ENCODE results near the gene DPEP1. TPM values are rescaled to one million over a fixed set of nuclear protein-coding genes. Genes with fewer than 3 reads are reported as not detected.

DPEP1 gene
- total RNA-seq, 1 donor from 2014 or later = not detected

GRCh38 chr16:89615596-89616090 is 2.2 kb downstream of the DPEP1 start:
- no peaks in the 10 kb centered on the region for H3K9me3 Mint-ChIP-seq (ENCODE audit: unreplicated experiment)
- peak; percentile 77 for TF ChIP-seq CTCF (IDR thresholded peaks at IDR 0.05)
- no peaks in the 10 kb centered on the region for H3K36me3 Mint-ChIP-seq (ENCODE audit: unreplicated experiment)
- H3K27ac Mint-ChIP-seq (ENCODE audit: unreplicated experiment) = no peak overlapping the region
- H3K4me1 Mint-ChIP-seq (ENCODE audit: unreplicated experiment) = peaks cover 6% of the 10 kb centered on the region
- no peak overlapping the region for H3K4me3 Mint-ChIP-seq (ENCODE audit: unreplicated experiment)
- no peak for DNase-seq (ENCODE audit: extremely low spot score, unreplicated experiment)
- H3K27me3 Mint-ChIP-seq (ENCODE audit: unreplicated experiment) = no peaks in the 10 kb centered on the region

GRCh38 chr16:89616623-89617022 is 3.2 kb downstream of the DPEP1 start:
- Mint-ChIP-seq H3K9me3 (ENCODE audit: unreplicated experiment) (no peaks in the 10 kb centered on the region), H3K27me3 (ENCODE audit: unreplicated experiment) (no peaks in the 10 kb centered on the region), H3K27ac (ENCODE audit: unreplicated experiment) (no peak overlapping the region), H3K36me3 (ENCODE audit: unreplicated experiment) (no peaks in the 10 kb centered on the region), H3K4me3 (ENCODE audit: unreplicated experiment) (no peak overlapping the region), H3K4me1 (ENCODE audit: unreplicated experiment) (peaks cover 6% of the 10 kb centered on the region)
- DNase-seq (ENCODE audit: extremely low spot score, unreplicated experiment) = no peak
- TF ChIP-seq CTCF (IDR thresholded peaks at IDR 0.05) = no peak

- no peak overlapping the region for H3K27ac Mint-ChIP-seq (ENCODE audit: unreplicated experiment)
Measured at GRCh38 chr16:89617036-89617435, 3.6 kb downstream of the DPEP1 start.

GRCh38 chr16:89618109-89618998 is 4.9 kb downstream of the DPEP1 start:
- DNase-seq (ENCODE audit: extremely low spot score, unreplicated experiment) = no peak
- Mint-ChIP-seq H3K36me3 (ENCODE audit: unreplicated experiment) (no peaks in the 10 kb centered on the region), H3K27me3 (ENCODE audit: unreplicated experiment) (no peaks in the 10 kb centered on the region), H3K4me1 (ENCODE audit: unreplicated experiment) (peaks cover 4% of the 10 kb centered on the region), H3K9me3 (ENCODE audit: unreplicated experiment) (no peaks in the 10 kb centered on the region), H3K27ac (ENCODE audit: unreplicated experiment) (no peak overlapping the region), H3K4me3 (ENCODE audit: unreplicated experiment) (no peak overlapping the region)
- TF ChIP-seq CTCF (IDR thresholded peaks at IDR 0.05) = no peak

More at GRCh38 chr16:89617036-89617435, 3.6 kb downstream of the DPEP1 start:
- no peak overlapping the region for H3K4me3 Mint-ChIP-seq (ENCODE audit: unreplicated experiment)
- peaks cover 6% of the 10 kb centered on the region for H3K4me1 Mint-ChIP-seq (ENCODE audit: unreplicated experiment)
- no peak for TF ChIP-seq CTCF (IDR thresholded peaks at IDR 0.05)
- no peaks in the 10 kb centered on the region for H3K27me3 Mint-ChIP-seq (ENCODE audit: unreplicated experiment)
- H3K36me3 Mint-ChIP-seq (ENCODE audit: unreplicated experiment) = no peaks in the 10 kb centered on the region
- no peaks in the 10 kb centered on the region for H3K9me3 Mint-ChIP-seq (ENCODE audit: unreplicated experiment)
- DNase-seq (ENCODE audit: extremely low spot score, unreplicated experiment) = no peak

GRCh38 chr16:89619840-89620239 is 6.4 kb downstream of the DPEP1 start:
- TF ChIP-seq CTCF (IDR thresholded peaks at IDR 0.05) = no peak
- no peak for DNase-seq (ENCODE audit: extremely low spot score, unreplicated experiment)
- Mint-ChIP-seq H3K27me3 (ENCODE audit: unreplicated experiment) (peaks cover 3% of the 10 kb centered on the region), H3K27ac (ENCODE audit: unreplicated experiment) (no peak overlapping the region), H3K36me3 (ENCODE audit: unreplicated experiment) (no peaks in the 10 kb centered on the region), H3K9me3 (ENCODE audit: unreplicated experiment) (no peaks in the 10 kb centered on the region), H3K4me1 (ENCODE audit: unreplicated experiment) (peaks cover 9% of the 10 kb centered on the region), H3K4me3 (ENCODE audit: unreplicated experiment) (no peak overlapping the region)
